Smooth muscle cell (in vitro differentiated cells): Measurements from ENCODE around the gene YOD1. TPM values are rescaled to one million over a fixed set of nuclear protein-coding genes. Genes with fewer than 3 reads are reported as not detected.

Experiments used
- DNase-seq: peaks from one replicate; lab custom pipeline; 2025; ENCODE audit not compliant: unreplicated experiment; lab: John Stamatoyannopoulos, UW
- H2AFZ ChIP-seq: fragments of 200-600 bp; sonication (generic); 2 replicates; pipeline ENCODE4 v1.6.0; 2016; ENCODE audit warnings: antibody characterized with exemption, low read depth, mild to moderate bottlenecking
- H3F3A ChIP-seq: fragments of 200-600 bp; sonication (generic); 2 replicates; pipeline ENCODE4 v1.6.0; 2017; ENCODE audit warnings: antibody characterized with exemption, low read depth
- H3K27ac ChIP-seq: fragments of 200-600 bp; sonication (generic); 2 replicates; pipeline ENCODE4 v1.5.1; 2016; ENCODE audit warnings: low read depth, mild to moderate bottlenecking
- H3K27me3 ChIP-seq: fragments of 200-600 bp; sonication (generic); 2 replicates; pipeline ENCODE4 v1.6.1; 2016; ENCODE audit warnings: low read depth, mild to moderate bottlenecking
- H3K36me3 ChIP-seq: fragments of 200-600 bp; sonication (generic); 2 replicates; pipeline ENCODE4 v1.5.1; 2016; ENCODE audit warnings: low read depth
- H3K4me1 ChIP-seq: fragments of 200-600 bp; sonication (generic); 2 replicates; pipeline ENCODE4 v1.5.1; 2016; ENCODE audit warnings: low read depth
- H3K4me2 ChIP-seq: fragments of 200-600 bp; sonication (generic); 2 replicates; pipeline ENCODE4 v1.6.0; 2016; ENCODE audit warnings: mild to moderate bottlenecking
- H3K4me3 ChIP-seq: fragments of 200-600 bp; sonication (generic); 2 replicates; pipeline ENCODE4 v1.5.1; 2016; ENCODE audit warnings: mild to moderate bottlenecking
- H3K79me2 ChIP-seq: fragments of 200-600 bp; sonication (generic); 2 replicates; pipeline ENCODE4 v1.6.0; 2016; ENCODE audit warnings: low read depth, mild to moderate bottlenecking
- H3K9ac ChIP-seq: fragments of 200-600 bp; sonication (generic); 2 replicates; pipeline ENCODE4 v1.6.0; 2016; ENCODE audit warnings: low read depth
- H3K9me3 ChIP-seq: fragments of 200-600 bp; sonication (generic); replicated peaks from 2 replicates; pipeline ENCODE4 v1.5.1; 2016; ENCODE audit warnings: low read depth
- H4K20me1 ChIP-seq: fragments of 200-600 bp; sonication (generic); 2 replicates; pipeline ENCODE4 v1.6.0; 2016; ENCODE audit warnings: low read depth
- WGBS: methylation state at CpG from one replicate; pipeline ENCODE4 v1.1.7; 2016; ENCODE audit warnings: low lambda C conversion rate; 5-methylcytosine and 5-hydroxymethylcytosine counted together
- polyA plus RNA-seq: library from polyadenylated mRNA; unstranded; fragments of >200 nt; fragmentation: Nextera tagmentation; extraction: Ambion mirVana; gene quantifications from 2 replicates; pipeline ENCODE4 v1.2.1, GENCODE V29; 2016
- total RNA-seq: library from RNA; depleted of rRNA; stranded (reverse); fragments of >200 nt; gene quantifications from 2 replicates; pipeline ENCODE4 v1.2.3, GENCODE V29; 2014
- TF ChIP-seq, protein P1 (sequence below): fragments of 200-600 bp; sonication (generic); IDR thresholded peaks from 2 replicates; pipeline ENCODE4 v1.5.1; 2017; ENCODE audit warnings: borderline replicate concordance, mild to moderate bottlenecking, antibody characterized with exemption; ENCODE audit not compliant: insufficient read depth, poor library complexity, severe bottlenecking

YOD1 gene
- total and polyA plus RNA-seq, 2 experiments from 2014 or later = 3.8 to 31.9 TPM

DNA sequence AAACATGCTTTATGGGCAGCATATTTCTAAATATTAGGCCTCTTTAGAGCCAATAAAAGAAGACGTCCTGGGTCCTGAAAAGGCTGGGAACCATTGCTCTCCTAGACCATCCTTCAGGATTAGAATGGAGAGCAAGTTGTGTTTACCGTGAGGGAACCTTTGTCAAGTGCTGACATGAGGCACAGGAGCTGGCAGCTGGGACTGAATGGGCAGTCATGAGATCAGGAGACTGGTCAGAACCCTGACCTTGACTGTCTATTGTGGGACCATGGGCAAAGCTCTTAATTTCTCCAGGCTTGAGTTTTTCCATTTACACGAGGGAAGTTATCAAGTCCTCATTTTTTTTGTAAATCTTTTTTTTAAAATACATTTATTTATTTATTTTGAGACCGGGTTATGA lies 7.2 kb upstream of the YOD1 start:
- WGBS = 92% methylated on average over 4 of the region's 4 CpGs
- Histone ChIP-seq H4K20me1 (no peaks in the 10 kb centered on the region), H3K4me3 (no peak overlapping the region), H3K27ac (no peak overlapping the region), H3K4me1 (peaks cover 2% of the 10 kb centered on the region), H3K9ac (no peak overlapping the region), H3F3A (no peaks in the 10 kb centered on the region), H3K36me3 (no peaks in the 10 kb centered on the region), H3K79me2 (no peaks in the 10 kb centered on the region), H2AFZ (no peak overlapping the region), H3K27me3 (no peaks in the 10 kb centered on the region), H3K9me3 (no peaks in the 10 kb centered on the region), H3K4me2 (no peak overlapping the region)
- DNase-seq = no peak
- TF ChIP-seq, protein P1, sequence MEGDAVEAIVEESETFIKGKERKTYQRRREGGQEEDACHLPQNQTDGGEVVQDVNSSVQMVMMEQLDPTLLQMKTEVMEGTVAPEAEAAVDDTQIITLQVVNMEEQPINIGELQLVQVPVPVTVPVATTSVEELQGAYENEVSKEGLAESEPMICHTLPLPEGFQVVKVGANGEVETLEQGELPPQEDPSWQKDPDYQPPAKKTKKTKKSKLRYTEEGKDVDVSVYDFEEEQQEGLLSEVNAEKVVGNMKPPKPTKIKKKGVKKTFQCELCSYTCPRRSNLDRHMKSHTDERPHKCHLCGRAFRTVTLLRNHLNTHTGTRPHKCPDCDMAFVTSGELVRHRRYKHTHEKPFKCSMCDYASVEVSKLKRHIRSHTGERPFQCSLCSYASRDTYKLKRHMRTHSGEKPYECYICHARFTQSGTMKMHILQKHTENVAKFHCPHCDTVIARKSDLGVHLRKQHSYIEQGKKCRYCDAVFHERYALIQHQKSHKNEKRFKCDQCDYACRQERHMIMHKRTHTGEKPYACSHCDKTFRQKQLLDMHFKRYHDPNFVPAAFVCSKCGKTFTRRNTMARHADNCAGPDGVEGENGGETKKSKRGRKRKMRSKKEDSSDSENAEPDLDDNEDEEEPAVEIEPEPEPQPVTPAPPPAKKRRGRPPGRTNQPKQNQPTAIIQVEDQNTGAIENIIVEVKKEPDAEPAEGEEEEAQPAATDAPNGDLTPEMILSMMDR = no peak

DNA sequence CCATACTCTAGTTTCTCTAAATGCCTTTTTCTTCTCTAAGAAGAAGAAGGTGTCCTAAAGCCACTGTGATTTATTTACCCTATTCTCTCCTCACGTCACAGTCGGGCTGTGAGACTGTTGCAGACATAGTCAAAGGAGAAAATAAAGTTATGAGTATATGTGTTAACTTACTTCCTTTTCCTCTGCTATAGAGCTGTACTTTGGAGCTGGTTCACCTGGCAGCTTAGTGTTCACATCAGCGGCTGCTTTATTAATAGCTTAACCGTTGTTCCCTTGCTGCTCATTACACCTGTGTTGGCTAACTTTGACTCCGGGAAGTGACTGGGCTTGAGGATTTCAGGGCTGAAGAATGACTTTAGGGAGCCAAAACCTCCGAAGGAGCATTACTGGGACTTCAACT lies 5.7 kb upstream of the YOD1 start:
- Histone ChIP-seq H3K4me1 (peaks cover 8% of the 10 kb centered on the region), H3K79me2 (no peaks in the 10 kb centered on the region), H3K27me3 (no peaks in the 10 kb centered on the region), H4K20me1 (no peaks in the 10 kb centered on the region), H3K9ac (no peak overlapping the region), H3K27ac (no peak overlapping the region), H3K4me2 (no peak overlapping the region), H3K4me3 (no peak overlapping the region), H3F3A (no peaks in the 10 kb centered on the region), H3K36me3 (no peaks in the 10 kb centered on the region), H3K9me3 (no peaks in the 10 kb centered on the region), H2AFZ (no peak overlapping the region)
- TF ChIP-seq, protein P1 = no peak
- 97% methylated on average over 6 of the region's 6 CpGs for WGBS
- DNase-seq = no peak

DNA sequence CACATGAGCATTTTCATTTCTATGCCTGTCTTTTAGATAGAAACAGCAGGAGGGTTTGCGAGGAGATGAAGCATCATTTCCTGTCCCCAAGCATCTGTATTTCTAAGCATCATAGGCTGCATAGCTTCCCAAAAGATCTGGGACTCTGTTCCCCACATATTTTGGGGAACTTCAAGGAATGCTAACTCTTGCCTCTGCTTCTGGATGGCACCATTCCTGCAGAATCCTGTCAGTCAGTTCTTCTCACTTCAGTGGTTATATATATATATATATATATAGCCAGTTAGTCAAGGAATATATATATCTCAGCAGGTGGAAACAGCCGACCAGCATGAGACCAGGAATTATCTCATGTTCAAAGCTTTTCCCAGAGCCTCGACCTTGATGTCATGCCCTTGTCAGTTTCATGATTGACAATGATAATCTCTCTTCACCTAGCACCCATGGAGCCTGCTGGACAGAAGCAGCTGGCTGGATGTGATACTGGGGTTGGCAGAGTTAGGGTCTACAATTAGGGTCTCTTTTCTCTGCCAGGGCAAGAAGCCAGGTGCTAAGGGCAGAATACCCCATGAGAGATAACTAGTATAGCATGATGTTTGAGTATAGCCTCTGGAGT lies 4.5 kb upstream of the YOD1 start:
- Histone ChIP-seq H3K36me3 (no peaks in the 10 kb centered on the region), H3K27me3 (no peaks in the 10 kb centered on the region), H3K27ac (no peak overlapping the region), H3F3A (peaks cover under 1% of the 10 kb centered on the region), H3K9ac (no peak overlapping the region), H3K79me2 (peaks cover under 1% of the 10 kb centered on the region), H4K20me1 (no peaks in the 10 kb centered on the region), H3K9me3 (no peaks in the 10 kb centered on the region), H2AFZ (no peak overlapping the region), H3K4me1 (peaks cover 14% of the 10 kb centered on the region), H3K4me2 (no peak overlapping the region), H3K4me3 (no peak overlapping the region)
- DNase-seq = no peak
- TF ChIP-seq, protein P1 = no peak
- 91% methylated on average over 3 of the region's 3 CpGs for WGBS

DNA sequence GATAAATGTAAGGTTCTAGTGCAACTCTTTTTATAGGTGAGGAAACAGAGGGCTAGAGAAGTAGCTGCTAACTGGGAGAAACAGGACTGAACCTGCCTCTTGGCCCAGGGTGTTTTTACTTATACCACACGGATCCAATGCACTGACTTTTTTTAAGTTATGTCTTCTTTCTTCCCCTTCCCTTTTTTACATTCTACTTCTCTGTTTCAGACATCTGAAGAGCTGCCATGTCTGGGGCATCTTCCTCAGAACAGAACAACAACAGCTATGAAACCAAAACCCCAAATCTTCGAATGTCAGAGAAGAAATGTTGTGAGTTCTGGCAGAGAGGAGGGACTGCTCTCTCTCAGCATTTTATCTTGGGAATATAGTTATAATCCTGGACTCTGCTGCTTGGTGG lies 3.5 kb upstream of the YOD1 start:
- Histone ChIP-seq H3K36me3 (no peaks in the 10 kb centered on the region), H3K4me2 (no peak overlapping the region), H3K4me3 (no peak overlapping the region), H3K79me2 (peaks cover 10% of the 10 kb centered on the region), H3K9ac (no peak overlapping the region), H3K9me3 (no peaks in the 10 kb centered on the region), H3K4me1 (peaks cover 17% of the 10 kb centered on the region), H3K27me3 (no peaks in the 10 kb centered on the region), H3K27ac (no peak overlapping the region), H2AFZ (no peak overlapping the region), H3F3A (peaks cover 5% of the 10 kb centered on the region), H4K20me1 (peaks cover 4% of the 10 kb centered on the region)
- no peak for DNase-seq
- TF ChIP-seq, protein P1 = no peak
- 92% methylated on average over 2 of the region's 2 CpGs for WGBS
